ENCODE results near the gene AMZ1. TPM values are rescaled to one million over a fixed set of nuclear protein-coding genes. Genes with fewer than 3 reads are reported as not detected.

Gene AMZ1
- total RNA-seq, 1 experiment from 2014 or later = 0.85 TPM

DNA sequence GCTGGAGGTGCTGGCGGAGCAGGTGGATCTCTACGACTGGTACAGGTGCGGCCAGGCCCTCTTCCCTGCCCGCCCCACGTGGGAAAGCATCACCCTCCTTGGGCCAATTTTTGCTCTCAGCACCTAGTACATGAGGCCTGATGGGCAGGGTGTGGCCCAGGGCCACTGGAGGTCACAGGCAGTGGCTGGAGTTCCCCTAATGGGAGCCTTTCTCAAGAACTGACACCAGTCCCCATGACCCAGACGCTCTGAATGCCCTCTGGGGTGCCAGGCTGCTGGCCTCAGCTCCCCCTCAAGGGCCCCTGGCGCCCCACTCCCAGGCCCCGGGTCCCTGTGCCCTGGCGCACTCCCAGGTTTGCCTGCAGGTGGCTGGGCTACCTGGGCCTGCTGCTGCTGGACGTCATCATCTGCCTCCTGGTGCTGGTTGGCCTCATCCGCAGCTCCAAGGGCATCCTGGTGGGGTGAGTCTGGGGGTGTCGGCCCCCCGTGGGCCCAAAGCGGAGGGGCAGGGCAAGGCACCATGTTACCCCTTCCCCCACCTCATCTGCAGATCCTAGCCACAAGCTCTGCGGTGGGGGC is 40.3 kb upstream of the AMZ1 start:
- H3K36me3 Mint-ChIP-seq = peaks cover 17% of the 10 kb centered on the region
- ATAC-seq (no peak), DNase-seq (ENCODE audit: low spot score) (no peak)
- H3K9me3 Mint-ChIP-seq = no peaks in the 10 kb centered on the region
- H3K27me3 Mint-ChIP-seq (ENCODE audit: low read depth) = no peaks in the 10 kb centered on the region
- POLR2A ChIA-PET = no interaction called here
- H3K27ac Mint-ChIP-seq = no peak overlapping the region
- no peak for TF ChIP-seq SMAD3 (CRISPR knock-in tag; IDR thresholded peaks at IDR 0.05; ENCODE audit: borderline replicate concordance)
- no peak for TF ChIP-seq NR2C2 (CRISPR knock-in tag; IDR thresholded peaks at IDR 0.05)
- TF ChIP-seq, protein P1, sequence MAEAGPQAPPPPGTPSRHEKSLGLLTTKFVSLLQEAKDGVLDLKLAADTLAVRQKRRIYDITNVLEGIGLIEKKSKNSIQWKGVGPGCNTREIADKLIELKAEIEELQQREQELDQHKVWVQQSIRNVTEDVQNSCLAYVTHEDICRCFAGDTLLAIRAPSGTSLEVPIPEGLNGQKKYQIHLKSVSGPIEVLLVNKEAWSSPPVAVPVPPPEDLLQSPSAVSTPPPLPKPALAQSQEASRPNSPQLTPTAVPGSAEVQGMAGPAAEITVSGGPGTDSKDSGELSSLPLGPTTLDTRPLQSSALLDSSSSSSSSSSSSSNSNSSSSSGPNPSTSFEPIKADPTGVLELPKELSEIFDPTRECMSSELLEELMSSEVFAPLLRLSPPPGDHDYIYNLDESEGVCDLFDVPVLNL (CRISPR knock-in tag; IDR thresholded peaks at IDR 0.05; ENCODE audit: borderline replicate concordance, low read depth) = no peak
- TF ChIP-seq EMX1 (CRISPR knock-in tag; IDR thresholded peaks at IDR 0.05) = no peak
- TF ChIP-seq, protein P2, sequence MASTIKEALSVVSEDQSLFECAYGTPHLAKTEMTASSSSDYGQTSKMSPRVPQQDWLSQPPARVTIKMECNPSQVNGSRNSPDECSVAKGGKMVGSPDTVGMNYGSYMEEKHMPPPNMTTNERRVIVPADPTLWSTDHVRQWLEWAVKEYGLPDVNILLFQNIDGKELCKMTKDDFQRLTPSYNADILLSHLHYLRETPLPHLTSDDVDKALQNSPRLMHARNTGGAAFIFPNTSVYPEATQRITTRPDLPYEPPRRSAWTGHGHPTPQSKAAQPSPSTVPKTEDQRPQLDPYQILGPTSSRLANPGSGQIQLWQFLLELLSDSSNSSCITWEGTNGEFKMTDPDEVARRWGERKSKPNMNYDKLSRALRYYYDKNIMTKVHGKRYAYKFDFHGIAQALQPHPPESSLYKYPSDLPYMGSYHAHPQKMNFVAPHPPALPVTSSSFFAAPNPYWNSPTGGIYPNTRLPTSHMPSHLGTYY (CRISPR knock-in tag; IDR thresholded peaks at IDR 0.05) = no peak
- no peak for TF ChIP-seq TEAD1 (CRISPR knock-in tag; IDR thresholded peaks at IDR 0.05)
- no peak for TF ChIP-seq ZMAT4 (CRISPR knock-in tag; IDR thresholded peaks at IDR 0.05)
- no peak for TF ChIP-seq ZNF416 (CRISPR knock-in tag; IDR thresholded peaks at IDR 0.05)
- H3K4me3 Mint-ChIP-seq = no peak overlapping the region
- peaks cover 28% of the 10 kb centered on the region for H3K4me1 Mint-ChIP-seq
- CTCF ChIA-PET = interaction anchor here (1.3 kb wide), 1 partner anchor 80 kb away, joined by 4 read pairs; no protein-coding TSS in a partner anchor

GRCh38 chr7:2649139-2649838 is 38.7 kb upstream of the AMZ1 start:
- POLR2A ChIA-PET = no interaction called here
- ATAC-seq = no peak
- no peak overlapping the region for H3K27ac Mint-ChIP-seq
- CTCF ChIA-PET = interaction anchor here (0.5 kb wide), 1 partner anchor 705 kb away, joined by 5 read pairs; no protein-coding TSS in a partner anchor
- H3K36me3 Mint-ChIP-seq = peaks cover 18% of the 10 kb centered on the region
- no peak for TF ChIP-seq CBFB (CRISPR knock-in tag; IDR thresholded peaks at IDR 0.05; ENCODE audit: low read depth)
- no peak for TF ChIP-seq FOXJ3 (CRISPR knock-in tag; IDR thresholded peaks at IDR 0.05; ENCODE audit: borderline replicate concordance)
- TF ChIP-seq AFF4 (CRISPR knock-in tag; IDR thresholded peaks at IDR 0.05; ENCODE audit: borderline replicate concordance) = no peak
- TF ChIP-seq GRHL2 (CRISPR knock-in tag; IDR thresholded peaks at IDR 0.05; ENCODE audit: insufficient replicate concordance, severe bottlenecking) = no peak
- no peak for TF ChIP-seq ZNF671 (CRISPR knock-in tag; IDR thresholded peaks at IDR 0.05)
- peaks cover 19% of the 10 kb centered on the region for H3K4me1 Mint-ChIP-seq
- H3K27me3 Mint-ChIP-seq (ENCODE audit: low read depth) = no peaks in the 10 kb centered on the region
- H3K4me3 Mint-ChIP-seq = no peak overlapping the region
- DNase-seq (ENCODE audit: low spot score) = no peak
- no peaks in the 10 kb centered on the region for H3K9me3 Mint-ChIP-seq

- H3K27ac Mint-ChIP-seq = no peak overlapping the region
- no peak overlapping the region for H3K4me3 Mint-ChIP-seq
- POLR2A ChIA-PET = no interaction called here
- ATAC-seq = no peak
- H3K9me3 Mint-ChIP-seq = no peaks in the 10 kb centered on the region
- peaks cover 12% of the 10 kb centered on the region for H3K4me1 Mint-ChIP-seq
- H3K27me3 Mint-ChIP-seq (ENCODE audit: low read depth) = no peaks in the 10 kb centered on the region
- H3K36me3 Mint-ChIP-seq = peaks cover 18% of the 10 kb centered on the region
- DNase-seq (ENCODE audit: low spot score) = no peak
- CTCF ChIA-PET = interaction anchor here (0.9 to 2.1 kb wide), 3 partner anchors 12 to 82 kb away, joined by 3 to 9 read pairs (median 4); no protein-coding TSS in a partner anchor
- no peak for TF ChIP-seq IRF1 (CRISPR knock-in tag; IDR thresholded peaks at IDR 0.05)
- TF ChIP-seq CREB1 (CRISPR knock-in tag; IDR thresholded peaks at IDR 0.05) = no peak
- no peak for TF ChIP-seq MXD4 (CRISPR knock-in tag; IDR thresholded peaks at IDR 0.05; ENCODE audit: borderline replicate concordance)
- no peak for TF ChIP-seq ZNF423 (CRISPR knock-in tag; IDR thresholded peaks at IDR 0.05)
- no peak for TF ChIP-seq EMX1 (CRISPR knock-in tag; IDR thresholded peaks at IDR 0.05)
- TF ChIP-seq CBFB (CRISPR knock-in tag; IDR thresholded peaks at IDR 0.05; ENCODE audit: low read depth) = no peak
- TF ChIP-seq GTF2I (CRISPR knock-in tag; conservative IDR thresholded peaks at IDR 0.05) = no peak
- no peak for TF ChIP-seq ATF1 (CRISPR knock-in tag; IDR thresholded peaks at IDR 0.05)
- TF ChIP-seq, protein P3, sequence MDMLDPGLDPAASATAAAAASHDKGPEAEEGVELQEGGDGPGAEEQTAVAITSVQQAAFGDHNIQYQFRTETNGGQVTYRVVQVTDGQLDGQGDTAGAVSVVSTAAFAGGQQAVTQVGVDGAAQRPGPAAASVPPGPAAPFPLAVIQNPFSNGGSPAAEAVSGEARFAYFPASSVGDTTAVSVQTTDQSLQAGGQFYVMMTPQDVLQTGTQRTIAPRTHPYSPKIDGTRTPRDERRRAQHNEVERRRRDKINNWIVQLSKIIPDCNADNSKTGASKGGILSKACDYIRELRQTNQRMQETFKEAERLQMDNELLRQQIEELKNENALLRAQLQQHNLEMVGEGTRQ (CRISPR knock-in tag; IDR thresholded peaks at IDR 0.05) = no peak
- TF ChIP-seq SMAD4 (CRISPR knock-in tag; IDR thresholded peaks at IDR 0.05) = no peak
- no peak for TF ChIP-seq ZNF512 (CRISPR knock-in tag; IDR thresholded peaks at IDR 0.05; ENCODE audit: borderline replicate concordance)
Measured at GRCh38 chr7:2649991-2650390, 38.0 kb upstream of the AMZ1 start.
